ENCODE data around the gene NACAD. TPM values are rescaled to one million over a fixed set of nuclear protein-coding genes. Genes with fewer than 3 reads are reported as not detected.

NACAD gene
- total RNA-seq, 2 experiments from 2014 or later, result 0.10 to 0.21 TPM

DNA sequence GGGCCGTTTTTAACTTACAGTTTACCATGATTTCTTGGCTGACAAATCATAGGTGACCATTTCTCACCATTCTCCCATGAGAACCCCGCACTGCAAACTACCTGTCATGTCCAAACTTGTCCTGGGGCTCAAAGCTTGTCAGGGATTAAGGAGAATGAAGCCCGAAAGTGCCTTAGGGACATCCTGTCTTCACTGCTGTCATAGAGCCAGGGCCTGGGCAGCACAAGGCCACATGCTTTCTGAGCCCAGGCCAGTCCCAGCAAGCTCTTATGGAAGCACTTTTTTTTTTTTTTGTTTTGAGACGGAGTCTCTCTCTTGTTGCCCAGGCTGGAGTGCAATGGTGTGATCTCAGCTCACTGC is 54.9 kb downstream of the NACAD start:
- intact Hi-C loops (cut with micrococcal nuclease), result no loop called here
- peak overlapping the region; percentile 83 for H3K27ac Mint-ChIP-seq
- DNase-seq, result no peak
- ChIA-PET POLR2A (interaction anchor here (0.6 to 1.5 kb wide), 3 partner anchors 33 to 181 kb away, joined by 3 to 11 read pairs (median 4); no protein-coding TSS in a partner anchor), CTCF (interaction anchor here (0.7 to 4.1 kb wide), 4 partner anchors 32 to 190 kb away, joined by 3 to 18 read pairs (median 4); no protein-coding TSS in a partner anchor)
- no peak overlapping the region for H3K4me3 Mint-ChIP-seq
- H3K36me3 Mint-ChIP-seq, result peaks cover 25% of the 10 kb centered on the region
- H3K4me1 Mint-ChIP-seq (ENCODE audit: low read depth), result peaks cover 85% of the 10 kb centered on the region
- no peaks in the 10 kb centered on the region for H3K9me3 Mint-ChIP-seq
- H3K27me3 Mint-ChIP-seq, result no peaks in the 10 kb centered on the region

DNA sequence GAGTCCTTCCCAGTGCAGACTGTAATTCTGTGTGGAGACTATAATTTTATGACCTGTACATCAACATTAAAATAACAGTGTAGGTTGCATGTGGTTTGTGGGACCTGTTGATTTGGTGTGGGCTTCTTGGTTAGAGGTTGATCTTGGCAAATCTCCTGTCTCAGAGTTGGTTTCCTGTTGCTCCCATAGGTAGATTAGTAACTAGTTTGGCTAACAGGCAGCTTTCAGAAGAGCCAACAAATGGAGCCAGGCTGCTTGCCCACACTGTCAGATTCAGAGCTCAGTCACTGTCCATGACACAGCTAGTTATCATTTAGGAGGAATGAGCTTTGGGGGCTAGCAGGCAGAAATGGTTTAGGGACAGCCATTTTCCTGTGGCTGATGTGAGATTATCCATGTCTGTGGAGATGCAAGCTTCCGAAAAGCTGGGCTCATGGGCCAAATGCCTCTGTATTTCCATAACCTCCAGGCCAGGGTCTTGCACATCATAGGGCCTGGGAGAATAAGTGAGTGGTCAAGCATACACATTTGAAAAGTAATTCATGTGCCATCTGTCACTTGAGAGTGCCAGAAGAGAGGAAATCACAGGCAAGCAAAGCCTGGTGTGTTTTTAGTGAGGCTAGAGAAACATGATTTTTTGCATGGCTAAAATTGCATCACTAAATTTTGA is 55.4 kb downstream of the NACAD start:
- peaks cover 85% of the 10 kb centered on the region for H3K4me1 Mint-ChIP-seq (ENCODE audit: low read depth)
- ChIA-PET CTCF (interaction anchor here (0.7 to 4.1 kb wide), 4 partner anchors 32 to 190 kb away, joined by 3 to 18 read pairs (median 4); no protein-coding TSS in a partner anchor), POLR2A (interaction anchor here (0.6 to 1.5 kb wide), 3 partner anchors 32 to 180 kb away, joined by 3 to 11 read pairs (median 4); no protein-coding TSS in a partner anchor)
- peak overlapping the region; percentile 83 for H3K27ac Mint-ChIP-seq
- no peaks in the 10 kb centered on the region for H3K27me3 Mint-ChIP-seq
- intact Hi-C loops (cut with micrococcal nuclease), result no loop called here
- peak overlapping the region; percentile 6 for H3K4me3 Mint-ChIP-seq
- H3K9me3 Mint-ChIP-seq, result no peaks in the 10 kb centered on the region
- peaks cover 25% of the 10 kb centered on the region for H3K36me3 Mint-ChIP-seq
- DNase-seq, result peak; percentile 47

GRCh38 chr7:45032421-45032820 is 56.3 kb downstream of the NACAD start:
- ChIA-PET POLR2A (interaction anchor here (1.4 to 1.8 kb wide), 4 partner anchors 13 to 52 kb away, joined by 3 to 11 read pairs (median 4); no protein-coding TSS in a partner anchor), CTCF (interaction anchor here (1.7 kb wide), 2 partner anchors 31 to 59 kb away, joined by 6 to 7 read pairs; no protein-coding TSS in a partner anchor)
- no peak for DNase-seq
- Mint-ChIP-seq H3K9me3 (no peaks in the 10 kb centered on the region), H3K4me1 (ENCODE audit: low read depth) (peaks cover 85% of the 10 kb centered on the region), H3K27me3 (no peaks in the 10 kb centered on the region), H3K36me3 (peaks cover 26% of the 10 kb centered on the region), H3K4me3 (no peak overlapping the region), H3K27ac (peak overlapping the region; percentile 83)
- intact Hi-C loops (cut with micrococcal nuclease), result no loop called here

GRCh38 chr7:45031829-45032228 is 56.9 kb downstream of the NACAD start:
- CTCF ChIA-PET, result interaction anchor here (1.7 kb wide), 2 partner anchors 31 to 58 kb away, joined by 6 to 7 read pairs; no protein-coding TSS in a partner anchor
- DNase-seq, result no peak
- Mint-ChIP-seq H3K4me3 (no peak overlapping the region), H3K9me3 (no peaks in the 10 kb centered on the region), H3K27me3 (no peaks in the 10 kb centered on the region), H3K4me1 (ENCODE audit: low read depth) (peaks cover 87% of the 10 kb centered on the region), H3K36me3 (peaks cover 31% of the 10 kb centered on the region), H3K27ac (peak overlapping the region; percentile 83)
- intact Hi-C loops (cut with micrococcal nuclease), result no loop called here
- POLR2A ChIA-PET, result interaction anchor here (0.7 to 1.8 kb wide), 4 partner anchors 12 to 58 kb away, joined by 3 to 4 read pairs (median 4); no protein-coding TSS in a partner anchor

Other genes with a start within 250 kb of the NACAD start
- 100 to 1,000 TPM; 299 to 307 TPM for gene H2AZ2, start 240.9 kb downstream of the NACAD start, total RNA-seq
- gene PURB, start 203.4 kb downstream of the NACAD start, total RNA-seq, result 10 to 100 TPM; 21.5 to 23.6 TPM
- 100 to 1,000 TPM; 429 to 436 TPM for gene MYO1G, start 110.0 kb downstream of the NACAD start, total RNA-seq
- 10 to 100 TPM; 85.2 to 89.6 TPM for gene CCM2, start 88.8 kb downstream of the NACAD start, total RNA-seq
- 100 to 1,000 TPM; 135 to 137 TPM for gene TBRG4, start 22.7 kb upstream of the NACAD start, total RNA-seq
- gene RAMP3, start 68.8 kb upstream of the NACAD start, total RNA-seq, result not detected

Data from activated CD4-positive, alpha-beta memory T cell treated with anti-CD3 and anti-CD28 coated beads for 36 hours (primary cell).